GM23338 (cell line): ENCODE data around the gene PDCD7. TPM values are rescaled to one million over a fixed set of nuclear protein-coding genes. Genes with fewer than 3 reads are reported as not detected.

Experiments
- ATAC-seq: fragments of 200-7000 bp; cut with Tn5 transposase; 3 replicates; pipeline ENCODE4 v1.9.1; 2020
- DNase-seq: peaks from one replicate; pipeline ENCODE4 v3.0.0-alpha.2; 2015; ENCODE audit warnings: low spot score
- H2AFZ ChIP-seq: fragments of 200-600 bp; sonication (generic); 2 replicates; pipeline ENCODE4 v1.8.0; 2016; ENCODE audit warnings: antibody characterized with exemption, mild to moderate bottlenecking, moderate library complexity
- H3F3A ChIP-seq: fragments of 200-600 bp; sonication (generic); replicated peaks from 2 replicates; pipeline ENCODE4 v1.8.0; 2017; ENCODE audit warnings: antibody characterized with exemption, mixed run types, low read depth
- H3K27ac ChIP-seq: fragments of 200-600 bp; sonication (generic); 2 replicates; pipeline ENCODE4 v1.6.1; 2016; ENCODE audit warnings: low read depth
- H3K27me3 ChIP-seq: fragments of 200-600 bp; sonication (generic); 2 replicates; pipeline ENCODE4 v1.8.0; 2016; ENCODE audit warnings: mild to moderate bottlenecking, mixed run types, moderate library complexity; ENCODE audit not compliant: insufficient read depth
- H3K36me3 ChIP-seq: fragments of 200-600 bp; sonication (generic); 2 replicates; pipeline ENCODE4 v1.8.0; 2016; ENCODE audit warnings: mild to moderate bottlenecking; ENCODE audit not compliant: insufficient read depth
- H3K4me1 ChIP-seq: fragments of 200-600 bp; sonication (generic); 2 replicates; pipeline ENCODE4 v1.8.0; 2016; ENCODE audit warnings: mild to moderate bottlenecking, moderate library complexity; ENCODE audit not compliant: insufficient read depth
- H3K4me2 ChIP-seq: fragments of 200-600 bp; sonication (generic); 2 replicates; pipeline ENCODE4 v1.7.1; 2017; ENCODE audit warnings: mixed run types
- H3K4me3 ChIP-seq: fragments of 200-600 bp; sonication (generic); 2 replicates; pipeline ENCODE4 v1.6.1; 2016; ENCODE audit warnings: mixed run types
- H3K79me2 ChIP-seq: fragments of 200-600 bp; sonication (generic); replicated peaks from 2 replicates; pipeline ENCODE4 v1.8.0; 2017; ENCODE audit warnings: mild to moderate bottlenecking; ENCODE audit not compliant: insufficient read depth
- H3K9me2 ChIP-seq: fragments of 200-600 bp; sonication (generic); 2 replicates; pipeline ENCODE4 v1.8.0; 2017; ENCODE audit not compliant: insufficient read depth
- H4K20me1 ChIP-seq: fragments of 200-600 bp; sonication (generic); replicated peaks from 2 replicates; pipeline ENCODE4 v1.8.0; 2017; ENCODE audit warnings: mild to moderate bottlenecking; ENCODE audit not compliant: insufficient read depth
- H3K27ac Mint-ChIP-seq: 2 replicates; pipeline ENCODE4 v1.8.0; 2020; ENCODE audit warnings: inconsistent platforms, mild to moderate bottlenecking, moderate library complexity, mixed read lengths
- H3K27me3 Mint-ChIP-seq: 3 replicates; pipeline ENCODE4 v1.8.0; 2022; ENCODE audit warnings: low read depth, mild to moderate bottlenecking, moderate library complexity, mixed read lengths, inconsistent platforms; ENCODE audit not compliant: insufficient read depth, poor library complexity
- H3K36me3 Mint-ChIP-seq: 3 replicates; pipeline ENCODE4 v1.8.0; 2021; ENCODE audit warnings: low read depth, mild to moderate bottlenecking, inconsistent platforms, moderate library complexity, mixed read lengths
- H3K4me1 Mint-ChIP-seq: 3 replicates; pipeline ENCODE4 v1.8.0; 2020; ENCODE audit warnings: mild to moderate bottlenecking, inconsistent platforms, mixed read lengths
- H3K4me3 Mint-ChIP-seq: 3 replicates; pipeline ENCODE4 v1.8.0; 2021; ENCODE audit warnings: moderate library complexity, mild to moderate bottlenecking, inconsistent platforms, mixed read lengths
- H3K9me3 Mint-ChIP-seq: 3 replicates; pipeline ENCODE4 v1.8.0; 2020; ENCODE audit warnings: moderate library complexity, mild to moderate bottlenecking, inconsistent platforms, mixed read lengths
- CREB1 ChIP-seq: fragments of 250-450 bp; sonication (Bioruptor Pico); IDR thresholded peaks from 2 replicates; pipeline ENCODE4 v1.5.0; 2020; ENCODE audit warnings: low read depth, mild to moderate bottlenecking, moderate library complexity
- CTCF ChIP-seq, 2 experiments: fragments of 200-600 bp in 1 of 2; sonication (generic) in 1 of 2; conservative IDR thresholded peaks; 2 replicates each; pipeline versions ENCODE4 v1.5.1 to v1.6.1; 2016 to 2017; ENCODE audit warnings: antibody characterized with exemption in 2 of 2, low read depth in 2 of 2, mild to moderate bottlenecking in 2 of 2, moderate library complexity in 1 of 2
- ETS1 ChIP-seq: IDR thresholded peaks from 2 replicates; pipeline ENCODE4 v1.6.1; 2016; ENCODE audit warnings: antibody characterized with exemption
- EZH2 ChIP-seq: fragments of 200-600 bp; sonication (generic); IDR thresholded peaks from one replicate; pipeline ENCODE4 v1.8.0; 2017; ENCODE audit warnings: antibody characterized with exemption, mild to moderate bottlenecking, low read depth; ENCODE audit not compliant: unreplicated experiment
- EZH2phosphoT487 ChIP-seq: fragments of 200-600 bp; sonication (generic); IDR thresholded peaks from one replicate; pipeline ENCODE4 v1.8.1; 2018; ENCODE audit warnings: antibody characterized with exemption; ENCODE audit not compliant: unreplicated experiment
- JUNB ChIP-seq: IDR thresholded peaks from one replicate; pipeline ENCODE4 v1.6.1; 2016; ENCODE audit warnings: antibody characterized with exemption; ENCODE audit not compliant: unreplicated experiment
- NANOG ChIP-seq: IDR thresholded peaks from 2 replicates; pipeline ENCODE4 v1.6.1; 2016; ENCODE audit warnings: antibody characterized with exemption, borderline replicate concordance
- POLR2AphosphoS5 ChIP-seq: IDR thresholded peaks from 2 replicates; pipeline ENCODE4 v1.6.1; 2016; ENCODE audit warnings: antibody characterized with exemption, low read depth
- REST ChIP-seq: IDR thresholded peaks from one replicate; pipeline ENCODE4 v1.6.1; 2018; ENCODE audit warnings: antibody characterized with exemption; ENCODE audit not compliant: unreplicated experiment
- STAT1 ChIP-seq: IDR thresholded peaks from one replicate; pipeline ENCODE4 v1.6.1; 2016; ENCODE audit warnings: antibody characterized with exemption; ENCODE audit not compliant: unreplicated experiment
- ZNF114 ChIP-seq: fragments of 250-450 bp; sonication (Bioruptor Pico); IDR thresholded peaks from 2 replicates; pipeline ENCODE4 v1.5.0; 2020; ENCODE audit warnings: mild to moderate bottlenecking, moderate library complexity
- ZNF331 ChIP-seq: fragments of 250-450 bp; sonication (Bioruptor Pico); IDR thresholded peaks from 2 replicates; pipeline ENCODE4 v1.5.0; 2020; ENCODE audit warnings: low read depth, mild to moderate bottlenecking, moderate library complexity
- ZNF462 ChIP-seq: fragments of 250-450 bp; sonication (Bioruptor Pico); IDR thresholded peaks from 2 replicates; pipeline ENCODE4 v1.5.0; 2020; ENCODE audit warnings: mild to moderate bottlenecking, moderate library complexity
- polyA plus RNA-seq: library from polyadenylated mRNA; unstranded; fragments of >200 nt; fragmentation: Nextera tagmentation; extraction: Ambion mirVana; gene quantifications from 2 replicates; pipeline ENCODE4 v1.2.1, GENCODE V29; 2016
- total RNA-seq: library from RNA; depleted of rRNA; stranded (reverse); fragments of >200 nt; shearing (Covaris generic); gene quantifications from 2 replicates; pipeline ENCODE4 v1.2.3, GENCODE V29; 2014

Gene PDCD7
- total and polyA plus RNA-seq, 2 experiments from 2014 or later = 16.8 to 21.2 TPM

GRCh38 chr15:65087411-65087810 lies 46.2 kb downstream of the PDCD7 start:
- Mint-ChIP-seq H3K4me1 (peaks cover 53% of the 10 kb centered on the region), H3K36me3 (no peaks in the 10 kb centered on the region), H3K27me3 (peaks cover 12% of the 10 kb centered on the region), H3K4me3 (no peak overlapping the region), H3K9me3 (no peaks in the 10 kb centered on the region), H3K27ac (no peak overlapping the region)
- Histone ChIP-seq H4K20me1 (no peaks in the 10 kb centered on the region), H3K36me3 (no peaks in the 10 kb centered on the region), H3K4me3 (no peak overlapping the region), H2AFZ (0 out of 2 replicates have a peak overlapping the region, but pooled peaks have one; percentile 18), H3K79me2 (no peaks in the 10 kb centered on the region), H3K27me3 (no peaks in the 10 kb centered on the region), H3F3A (peaks cover 15% of the 10 kb centered on the region), H3K4me2 (no peak overlapping the region), H3K4me1 (peaks cover 32% of the 10 kb centered on the region), H3K9me2 (no peaks in the 10 kb centered on the region), H3K27ac (no peak overlapping the region)
- no peak for DNase-seq
- TF ChIP-seq CREB1 (CRISPR knock-in tag) = no peak
- TF ChIP-seq EZH2phosphoT487 = no peak
- no peak for TF ChIP-seq POLR2AphosphoS5
- no peak for TF ChIP-seq NANOG
- no peak for TF ChIP-seq ZNF331 (CRISPR knock-in tag)
- TF ChIP-seq REST = no peak
- no peak for TF ChIP-seq ETS1
- no peak for TF ChIP-seq CTCF (conservative IDR thresholded peaks at IDR 0.05; ENCODE audit: low read depth in 2 of 2)
- TF ChIP-seq ZNF114 (CRISPR knock-in tag) = no peak
- TF ChIP-seq STAT1 = no peak
- no peak for TF ChIP-seq EZH2
- no peak for TF ChIP-seq JUNB
- no peak for TF ChIP-seq ZNF462 (CRISPR knock-in tag)
- ATAC-seq = no peak
